HG03378 (cell line): ENCODE data around the gene SEC22C.
A peak's percentile ranks its signal among the peaks of the same experiment; 100 is the strongest.
"Not testable (repeated sequence)": the region's sequence is repeated elsewhere in the genome, so short reads cannot be mapped to it uniquely, and the experiment has no call there.

Experiments used
- ATAC-seq: cut with Tn5 transposase; IDR thresholded peaks from one replicate; pipeline ENCODE4 v1.9.1; 2021; ENCODE audit warnings: mild to moderate bottlenecking, moderate library complexity; ENCODE audit not compliant: unreplicated experiment

The SEC22C gene

GRCh38 chr3:42581709-42582473, at the start of gene SEC22C:
Gene SEC22C (minus strand): TSS chr3:42581967. CDS start chr3:42569046, 12,921 bp downstream.
- peak; percentile 79 for ATAC-seq

GRCh38 chr3:42613462-42613861, 31.7 kb upstream of the SEC22C start:
- ATAC-seq = no peak

GRCh38 chr3:42612928-42613327, 31.2 kb upstream of the SEC22C start:
- ATAC-seq = peak; percentile 88

GRCh38 chr3:42612217-42612616, 30.4 kb upstream of the SEC22C start:
- ATAC-seq = no peak

- ATAC-seq = no peak
Measured at GRCh38 chr3:42610976-42611375, 29.2 kb upstream of the SEC22C start.

GRCh38 chr3:42608581-42608980, 26.8 kb upstream of the SEC22C start:
- no peak for ATAC-seq

GRCh38 chr3:42605546-42606173, 23.9 kb upstream of the SEC22C start:
- no peak for ATAC-seq

GRCh38 chr3:42602961-42603360, 21.2 kb upstream of the SEC22C start:
- no peak for ATAC-seq

- ATAC-seq = no peak
Measured at GRCh38 chr3:42601896-42602581, 20.3 kb upstream of the SEC22C start.

- ATAC-seq = peak; percentile 16
Measured at GRCh38 chr3:42600958-42601675, 19.4 kb upstream of the SEC22C start.

GRCh38 chr3:42600111-42600957, 18.6 kb upstream of the SEC22C start, which contains the start of gene NKTR:
Gene NKTR (plus strand): TSS chr3:42600686. CDS start chr3:42601007, 321 bp downstream.
- peak; percentile 80 for ATAC-seq

GRCh38 chr3:42597098-42597497, 15.3 kb upstream of the SEC22C start:
- not testable (repeated sequence) for ATAC-seq

GRCh38 chr3:42595682-42596081, 13.9 kb upstream of the SEC22C start:
- no peak for ATAC-seq

- ATAC-seq = no peak
Measured at GRCh38 chr3:42593635-42594034, 11.9 kb upstream of the SEC22C start.

GRCh38 chr3:42591811-42592210, 10.0 kb upstream of the SEC22C start:
- ATAC-seq = no peak

- ATAC-seq = no peak
Measured at GRCh38 chr3:42590989-42591756, 9.4 kb upstream of the SEC22C start.

GRCh38 chr3:42589382-42590109, 7.8 kb upstream of the SEC22C start:
- no peak for ATAC-seq

GRCh38 chr3:42588625-42589024, 6.9 kb upstream of the SEC22C start:
- no peak for ATAC-seq
